ENCODE results near the gene ABCD1.

The ABCD1 gene

DNA sequence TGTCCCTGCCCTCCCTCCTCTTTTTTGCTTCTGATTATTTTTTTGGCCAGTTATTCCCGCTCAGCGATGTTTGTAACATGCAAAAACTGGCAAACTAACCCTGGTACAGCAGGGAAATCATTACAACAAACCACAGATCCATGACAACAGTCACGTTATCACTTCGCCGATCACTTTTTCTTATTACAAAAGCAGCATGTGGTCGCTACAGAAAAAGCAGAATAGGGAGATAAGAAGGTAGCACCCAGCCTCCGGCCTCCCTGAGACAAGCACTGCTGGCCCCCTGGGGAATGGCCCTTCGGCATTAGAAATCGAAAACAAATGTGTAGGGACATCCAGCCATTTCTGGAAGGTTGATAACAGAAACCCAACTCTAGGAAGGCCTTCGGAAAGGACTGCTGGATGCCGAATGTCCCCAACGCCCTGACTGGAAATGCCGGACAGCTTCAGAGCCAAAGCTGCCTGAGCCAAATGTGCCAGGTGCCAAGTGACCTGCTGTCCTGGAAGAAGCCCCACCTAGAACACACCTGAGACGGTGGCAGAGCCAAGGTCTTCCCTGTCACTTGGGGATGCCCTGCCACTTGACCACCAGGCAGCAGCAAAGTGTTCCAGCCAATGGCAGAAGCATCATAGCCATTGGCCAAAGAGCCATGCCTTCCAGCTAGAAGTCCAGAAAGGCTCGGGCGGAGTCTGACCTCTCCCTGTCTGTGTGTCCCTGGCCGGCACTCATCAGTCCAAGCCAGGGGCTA lies 66.6 kb downstream of the ABCD1 start:
- no peak for DNase-seq (ENCODE audit: low spot score)
- TF ChIP-seq, protein P1, sequence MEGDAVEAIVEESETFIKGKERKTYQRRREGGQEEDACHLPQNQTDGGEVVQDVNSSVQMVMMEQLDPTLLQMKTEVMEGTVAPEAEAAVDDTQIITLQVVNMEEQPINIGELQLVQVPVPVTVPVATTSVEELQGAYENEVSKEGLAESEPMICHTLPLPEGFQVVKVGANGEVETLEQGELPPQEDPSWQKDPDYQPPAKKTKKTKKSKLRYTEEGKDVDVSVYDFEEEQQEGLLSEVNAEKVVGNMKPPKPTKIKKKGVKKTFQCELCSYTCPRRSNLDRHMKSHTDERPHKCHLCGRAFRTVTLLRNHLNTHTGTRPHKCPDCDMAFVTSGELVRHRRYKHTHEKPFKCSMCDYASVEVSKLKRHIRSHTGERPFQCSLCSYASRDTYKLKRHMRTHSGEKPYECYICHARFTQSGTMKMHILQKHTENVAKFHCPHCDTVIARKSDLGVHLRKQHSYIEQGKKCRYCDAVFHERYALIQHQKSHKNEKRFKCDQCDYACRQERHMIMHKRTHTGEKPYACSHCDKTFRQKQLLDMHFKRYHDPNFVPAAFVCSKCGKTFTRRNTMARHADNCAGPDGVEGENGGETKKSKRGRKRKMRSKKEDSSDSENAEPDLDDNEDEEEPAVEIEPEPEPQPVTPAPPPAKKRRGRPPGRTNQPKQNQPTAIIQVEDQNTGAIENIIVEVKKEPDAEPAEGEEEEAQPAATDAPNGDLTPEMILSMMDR (IDR thresholded peaks at IDR 0.05) = no peak
- no peak overlapping the region for H3K4me3 ChIP-seq
- H3K27ac ChIP-seq = no peak overlapping the region

DNA sequence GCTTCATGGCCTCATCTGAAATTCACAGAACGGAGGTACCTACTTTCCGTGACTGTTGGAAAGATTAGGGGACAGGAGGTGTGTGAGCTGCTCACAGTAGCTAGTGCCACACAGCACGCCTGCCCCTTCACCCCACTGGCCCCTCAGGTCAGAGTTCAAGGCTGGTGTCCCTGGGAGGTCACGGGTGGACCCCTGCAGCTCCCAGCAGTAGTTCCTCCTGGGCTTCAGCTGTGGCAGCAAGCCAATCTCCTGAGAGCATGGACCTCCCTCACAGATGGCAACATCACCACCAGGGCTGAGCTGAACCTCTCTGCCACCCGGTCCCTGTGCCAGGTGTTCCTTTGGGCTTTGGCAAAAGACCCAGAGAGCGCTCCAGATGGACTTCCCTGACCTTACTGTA lies 67.7 kb downstream of the ABCD1 start:
- Histone ChIP-seq H3K27ac (no peak overlapping the region), H3K4me3 (peak overlapping the region; percentile 83)
- no peak for DNase-seq (ENCODE audit: low spot score)
- TF ChIP-seq, protein P1 (IDR thresholded peaks at IDR 0.05) = no peak

DNA sequence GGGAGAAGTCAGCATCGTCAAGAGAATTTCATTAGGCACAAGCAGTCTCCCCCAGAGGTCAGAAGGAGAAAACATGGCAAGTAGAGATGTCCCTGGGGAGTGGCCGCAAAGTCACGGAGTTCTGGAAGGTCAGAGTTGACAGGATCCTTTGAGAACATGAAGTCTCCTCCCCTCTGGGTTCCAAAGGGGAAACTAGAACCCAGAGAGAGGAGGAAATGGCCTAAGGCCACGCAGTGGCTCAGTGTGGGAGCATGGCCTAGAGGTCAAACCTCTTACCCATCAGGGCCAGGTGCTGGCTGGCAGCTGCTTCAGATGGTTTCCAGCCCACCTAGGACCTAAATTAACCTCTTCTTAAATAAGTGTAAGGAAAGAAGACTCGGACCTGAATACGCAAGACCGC lies 68.6 kb downstream of the ABCD1 start:
- TF ChIP-seq, protein P1 (IDR thresholded peaks at IDR 0.05) = no peak
- Histone ChIP-seq H3K4me3 (peak overlapping the region; percentile 83), H3K27ac (peak overlapping the region; percentile 63 to 96)
- DNase-seq (ENCODE audit: low spot score) = no peak

All from coronary artery (tissue), 2 donors.